ENCODE results near the gene ADAMTS6. TPM values are rescaled to one million over a fixed set of nuclear protein-coding genes. Genes with fewer than 3 reads are reported as not detected.

Gene ADAMTS6
- total RNA-seq, 2 experiments from 2014 or later: 2.0 to 2.6 TPM

- no peaks in the 10 kb centered on the region for H3K36me3 Mint-ChIP-seq (ENCODE audit: low read depth)
- H3K4me3 Mint-ChIP-seq: no peak overlapping the region
- no peaks in the 10 kb centered on the region for H3K4me1 Mint-ChIP-seq (ENCODE audit: low read depth)
- Histone ChIP-seq H3K36me3 (ENCODE audit: insufficient read depth, low read length) (no peaks in the 10 kb centered on the region), H3K27ac (ENCODE audit: low read depth in 1 of 2, low read length in 2 of 2) (no peak overlapping the region), H3K9me3 (ENCODE audit: control insufficient read depth in 1 of 2, insufficient read depth in 1 of 2, low read length in 2 of 2) (no peaks in the 10 kb centered on the region), H3K27me3 (ENCODE audit: control insufficient read depth in 1 of 2, insufficient read depth in 2 of 2, low read length in 2 of 2) (no peaks in the 10 kb centered on the region), H3K4me3 (ENCODE audit: low read length) (no peak overlapping the region), H3K4me1 (ENCODE audit: insufficient read depth, low read length) (no peaks in the 10 kb centered on the region)
- H3K9me3 Mint-ChIP-seq: no peaks in the 10 kb centered on the region
- TF ChIP-seq, protein P1, sequence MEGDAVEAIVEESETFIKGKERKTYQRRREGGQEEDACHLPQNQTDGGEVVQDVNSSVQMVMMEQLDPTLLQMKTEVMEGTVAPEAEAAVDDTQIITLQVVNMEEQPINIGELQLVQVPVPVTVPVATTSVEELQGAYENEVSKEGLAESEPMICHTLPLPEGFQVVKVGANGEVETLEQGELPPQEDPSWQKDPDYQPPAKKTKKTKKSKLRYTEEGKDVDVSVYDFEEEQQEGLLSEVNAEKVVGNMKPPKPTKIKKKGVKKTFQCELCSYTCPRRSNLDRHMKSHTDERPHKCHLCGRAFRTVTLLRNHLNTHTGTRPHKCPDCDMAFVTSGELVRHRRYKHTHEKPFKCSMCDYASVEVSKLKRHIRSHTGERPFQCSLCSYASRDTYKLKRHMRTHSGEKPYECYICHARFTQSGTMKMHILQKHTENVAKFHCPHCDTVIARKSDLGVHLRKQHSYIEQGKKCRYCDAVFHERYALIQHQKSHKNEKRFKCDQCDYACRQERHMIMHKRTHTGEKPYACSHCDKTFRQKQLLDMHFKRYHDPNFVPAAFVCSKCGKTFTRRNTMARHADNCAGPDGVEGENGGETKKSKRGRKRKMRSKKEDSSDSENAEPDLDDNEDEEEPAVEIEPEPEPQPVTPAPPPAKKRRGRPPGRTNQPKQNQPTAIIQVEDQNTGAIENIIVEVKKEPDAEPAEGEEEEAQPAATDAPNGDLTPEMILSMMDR (IDR thresholded peaks at IDR 0.05): no peak
- DNase-seq: no peak
- CTCF ChIA-PET: no interaction called here
- no peak for ATAC-seq (ENCODE audit: poor library complexity)
- POLR2A ChIA-PET: no interaction called here
- intact Hi-C loops (cut with DNase I, micrococcal nuclease): no loop called here
- no peak overlapping the region for H3K27ac Mint-ChIP-seq
- no peaks in the 10 kb centered on the region for H3K27me3 Mint-ChIP-seq
Measured at GRCh38 chr5:65247594-65247993, 234.1 kb downstream of the ADAMTS6 start.

GRCh38 chr5:65246741-65247140, 235.0 kb downstream of the ADAMTS6 start:
- ChIA-PET POLR2A (no interaction called here), CTCF (no interaction called here)
- Mint-ChIP-seq H3K4me3 (no peak overlapping the region), H3K36me3 (ENCODE audit: low read depth) (no peaks in the 10 kb centered on the region), H3K9me3 (no peaks in the 10 kb centered on the region), H3K27ac (no peak overlapping the region), H3K27me3 (no peaks in the 10 kb centered on the region), H3K4me1 (ENCODE audit: low read depth) (no peaks in the 10 kb centered on the region)
- ATAC-seq (ENCODE audit: poor library complexity): no peak
- no peak overlapping the region for H3K27ac ChIP-seq (ENCODE audit: low read depth in 1 of 2, low read length in 2 of 2)
- H3K4me1 ChIP-seq (ENCODE audit: insufficient read depth, low read length): no peaks in the 10 kb centered on the region
- H3K4me3 ChIP-seq (ENCODE audit: low read length): no peak overlapping the region
- DNase-seq: no peak
- H3K36me3 ChIP-seq (ENCODE audit: insufficient read depth, low read length): no peaks in the 10 kb centered on the region
- H3K9me3 ChIP-seq (ENCODE audit: control insufficient read depth in 1 of 2, insufficient read depth in 1 of 2, low read length in 2 of 2): no peaks in the 10 kb centered on the region
- intact Hi-C loops (cut with DNase I, micrococcal nuclease): no loop called here
- no peaks in the 10 kb centered on the region for H3K27me3 ChIP-seq (ENCODE audit: control insufficient read depth in 1 of 2, insufficient read depth in 2 of 2, low read length in 2 of 2)
- TF ChIP-seq, protein P1 (IDR thresholded peaks at IDR 0.05): no peak

- no peaks in the 10 kb centered on the region for H3K36me3 ChIP-seq (ENCODE audit: insufficient read depth, low read length)
- ATAC-seq (ENCODE audit: poor library complexity) (no peak), DNase-seq (no peak)
- Mint-ChIP-seq H3K27ac (no peak overlapping the region), H3K36me3 (ENCODE audit: low read depth) (no peaks in the 10 kb centered on the region), H3K27me3 (no peaks in the 10 kb centered on the region), H3K9me3 (no peaks in the 10 kb centered on the region), H3K4me1 (ENCODE audit: low read depth) (no peaks in the 10 kb centered on the region), H3K4me3 (no peak overlapping the region)
- no peak overlapping the region for H3K27ac ChIP-seq (ENCODE audit: low read depth in 1 of 2, low read length in 2 of 2)
- ChIA-PET CTCF (no interaction called here), POLR2A (no interaction called here)
- no peaks in the 10 kb centered on the region for H3K27me3 ChIP-seq (ENCODE audit: control insufficient read depth in 1 of 2, insufficient read depth in 2 of 2, low read length in 2 of 2)
- no peaks in the 10 kb centered on the region for H3K4me1 ChIP-seq (ENCODE audit: insufficient read depth, low read length)
- no peak overlapping the region for H3K4me3 ChIP-seq (ENCODE audit: low read length)
- H3K9me3 ChIP-seq (ENCODE audit: control insufficient read depth in 1 of 2, insufficient read depth in 1 of 2, low read length in 2 of 2): no peaks in the 10 kb centered on the region
- TF ChIP-seq, protein P1 (IDR thresholded peaks at IDR 0.05): no peak
- intact Hi-C loops (cut with DNase I, micrococcal nuclease): no loop called here
Measured at GRCh38 chr5:65244031-65244430, 237.7 kb downstream of the ADAMTS6 start.

Data from CD4-positive, alpha-beta T cell (primary cell).